IPS DF 6.9 (cell line): Measurements from ENCODE around the gene IGSF10.

Source experiments
- DNase-seq: peaks from one replicate; pipeline ENCODE4 v3.0.0-alpha.2; 2013; ENCODE audit warnings: low read depth, low spot score
- H3K27ac ChIP-seq: one replicate; pipeline ENCODE4 v1.5.1; 2013; ENCODE audit warnings: low read length, control low read depth
- H3K27me3 ChIP-seq: 2 replicates; pipeline ENCODE4 v1.6.1; 2013; ENCODE audit warnings: mild to moderate bottlenecking, low read length; ENCODE audit not compliant: control insufficient read depth, insufficient read depth
- H3K36me3 ChIP-seq: 2 replicates; pipeline ENCODE4 v1.6.1; 2013; ENCODE audit warnings: low read length; ENCODE audit not compliant: control insufficient read depth, insufficient read depth
- H3K4me1 ChIP-seq: 2 replicates; pipeline ENCODE4 v1.6.1; 2013; ENCODE audit warnings: low read length; ENCODE audit not compliant: control insufficient read depth, insufficient read depth
- H3K4me3 ChIP-seq: 2 replicates; pipeline ENCODE4 v1.5.1; 2013; ENCODE audit warnings: mild to moderate bottlenecking, low read length
- H3K9me3 ChIP-seq: 2 replicates; pipeline ENCODE4 v1.6.1; 2013; ENCODE audit warnings: low read length, inconsistent platforms; ENCODE audit not compliant: control insufficient read depth, insufficient read depth
- whole genome bisulfite sequencing: extraction: QIAGEN DNeasy Blood & Tissue Kit; methylation state at CpG from one replicate; pipeline ENCODE4 v1.1.7; 2013; ENCODE audit warnings: mixed read lengths, missing lambda C conversion rate; ENCODE audit not compliant: insufficient read length, insufficient coverage; 5-methylcytosine and 5-hydroxymethylcytosine counted together

The IGSF10 gene

GRCh38 chr3:151460228-151460627 is 633 bp downstream of the IGSF10 start:
- H3K4me3 ChIP-seq, result no peak overlapping the region
- peaks cover 1% of the 10 kb centered on the region; the same call in 1 of the 2 replicates for H3K4me1 ChIP-seq
- no peak overlapping the region for H3K27ac ChIP-seq
- no CpG with 5 or more reads among the region's 2 CpGs for WGBS
- H3K27me3 ChIP-seq, result no peaks in the 10 kb centered on the region
- no peak for DNase-seq
- H3K9me3 ChIP-seq, result no peaks in the 10 kb centered on the region
- no peaks in the 10 kb centered on the region for H3K36me3 ChIP-seq

- Histone ChIP-seq H3K27me3 (no peaks in the 10 kb centered on the region), H3K4me3 (no peak overlapping the region), H3K36me3 (no peaks in the 10 kb centered on the region), H3K9me3 (no peaks in the 10 kb centered on the region), H3K27ac (no peak overlapping the region), H3K4me1 (peaks cover 1% of the 10 kb centered on the region; the same call in 1 of the 2 replicates)
- no peak for DNase-seq
- no CpG with 5 or more reads among the region's 3 CpGs for WGBS
Observed at GRCh38 chr3:151459358-151459757, 1.5 kb downstream of the IGSF10 start.

GRCh38 chr3:151456065-151456464 is 4.8 kb downstream of the IGSF10 start:
- H3K4me1 ChIP-seq, result peaks cover 3% of the 10 kb centered on the region; the same call in 1 of the 2 replicates
- no peak overlapping the region for H3K4me3 ChIP-seq
- H3K27ac ChIP-seq, result no peak overlapping the region
- no peak for DNase-seq
- H3K9me3 ChIP-seq, result no peaks in the 10 kb centered on the region
- no peaks in the 10 kb centered on the region for H3K27me3 ChIP-seq
- WGBS, result no CpG with 5 or more reads among the region's 3 CpGs
- no peaks in the 10 kb centered on the region for H3K36me3 ChIP-seq

GRCh38 chr3:151452841-151453240 is 8.0 kb downstream of the IGSF10 start:
- H3K27ac ChIP-seq, result no peak overlapping the region
- DNase-seq, result no peak
- no peaks in the 10 kb centered on the region for H3K9me3 ChIP-seq
- peaks cover 1% of the 10 kb centered on the region; the same call in 1 of the 2 replicates for H3K4me1 ChIP-seq
- no peaks in the 10 kb centered on the region for H3K27me3 ChIP-seq
- WGBS, result no CpG with 5 or more reads among the region's 2 CpGs
- no peak overlapping the region for H3K4me3 ChIP-seq
- H3K36me3 ChIP-seq, result no peaks in the 10 kb centered on the region

- no peak overlapping the region for H3K27ac ChIP-seq
- no peaks in the 10 kb centered on the region for H3K9me3 ChIP-seq
- H3K36me3 ChIP-seq, result no peaks in the 10 kb centered on the region
- H3K4me3 ChIP-seq, result no peak overlapping the region
- H3K27me3 ChIP-seq, result no peaks in the 10 kb centered on the region
- no CpG with 5 or more reads among the region's 1 CpG for WGBS
- H3K4me1 ChIP-seq, result peaks cover 1% of the 10 kb centered on the region; the same call in 1 of the 2 replicates
- no peak for DNase-seq
Observed at GRCh38 chr3:151452368-151452767, 8.5 kb downstream of the IGSF10 start.

- no peaks in the 10 kb centered on the region for H3K4me1 ChIP-seq
- 100% methylated on average over 2 of the region's 3 CpGs for WGBS
- H3K36me3 ChIP-seq, result no peaks in the 10 kb centered on the region
- no peak overlapping the region for H3K27ac ChIP-seq
- H3K4me3 ChIP-seq, result no peak overlapping the region
- no peak for DNase-seq
- no peaks in the 10 kb centered on the region for H3K27me3 ChIP-seq
- no peaks in the 10 kb centered on the region for H3K9me3 ChIP-seq
Observed at GRCh38 chr3:151446002-151446340, 14.9 kb downstream of the IGSF10 start.

- Histone ChIP-seq H3K4me3 (no peak overlapping the region), H3K4me1 (no peaks in the 10 kb centered on the region), H3K9me3 (no peaks in the 10 kb centered on the region), H3K27me3 (no peaks in the 10 kb centered on the region), H3K27ac (no peak overlapping the region), H3K36me3 (no peaks in the 10 kb centered on the region)
- WGBS, result no CpG with 5 or more reads among the region's 5 CpGs
- no peak for DNase-seq
Observed at GRCh38 chr3:151445273-151446001, 15.4 kb downstream of the IGSF10 start.

GRCh38 chr3:151443583-151443982 is 17.3 kb downstream of the IGSF10 start:
- DNase-seq, result no peak
- WGBS, result no CpG with 5 or more reads among the region's 7 CpGs
- no peaks in the 10 kb centered on the region for H3K4me1 ChIP-seq
- H3K9me3 ChIP-seq, result no peaks in the 10 kb centered on the region
- H3K27me3 ChIP-seq, result no peaks in the 10 kb centered on the region
- no peaks in the 10 kb centered on the region for H3K36me3 ChIP-seq
- no peak overlapping the region for H3K4me3 ChIP-seq
- H3K27ac ChIP-seq, result no peak overlapping the region

- WGBS, result no CpG with 5 or more reads among the region's 1 CpG
- Histone ChIP-seq H3K4me3 (no peak overlapping the region), H3K9me3 (no peaks in the 10 kb centered on the region), H3K4me1 (no peaks in the 10 kb centered on the region), H3K27me3 (no peaks in the 10 kb centered on the region), H3K27ac (no peak overlapping the region), H3K36me3 (no peaks in the 10 kb centered on the region)
- no peak for DNase-seq
Observed at GRCh38 chr3:151440940-151441339, 19.9 kb downstream of the IGSF10 start.

GRCh38 chr3:151439652-151440125 is 21.2 kb downstream of the IGSF10 start:
- Histone ChIP-seq H3K27me3 (no peaks in the 10 kb centered on the region), H3K4me3 (no peak overlapping the region), H3K9me3 (no peaks in the 10 kb centered on the region), H3K27ac (no peak overlapping the region), H3K36me3 (no peaks in the 10 kb centered on the region), H3K4me1 (peaks cover 2% of the 10 kb centered on the region; the same call in 1 of the 2 replicates)
- DNase-seq, result no peak
- no CpG with 5 or more reads among the region's 3 CpGs for WGBS

- WGBS, result no CpG with 5 or more reads among the region's 6 CpGs
- Histone ChIP-seq H3K9me3 (no peaks in the 10 kb centered on the region), H3K36me3 (no peaks in the 10 kb centered on the region), H3K27ac (no peak overlapping the region), H3K27me3 (no peaks in the 10 kb centered on the region), H3K4me1 (peaks cover 2% of the 10 kb centered on the region; the same call in 1 of the 2 replicates), H3K4me3 (no peak overlapping the region)
- no peak for DNase-seq
Observed at GRCh38 chr3:151437906-151438305, 23.0 kb downstream of the IGSF10 start.
